NCI-H2029 (cell line): ENCODE data around the gene GPR87.

Experiments used
- DNase-seq: peaks from one replicate; lab custom pipeline; 2025; lab: John Stamatoyannopoulos, UW

The GPR87 gene, protein sequence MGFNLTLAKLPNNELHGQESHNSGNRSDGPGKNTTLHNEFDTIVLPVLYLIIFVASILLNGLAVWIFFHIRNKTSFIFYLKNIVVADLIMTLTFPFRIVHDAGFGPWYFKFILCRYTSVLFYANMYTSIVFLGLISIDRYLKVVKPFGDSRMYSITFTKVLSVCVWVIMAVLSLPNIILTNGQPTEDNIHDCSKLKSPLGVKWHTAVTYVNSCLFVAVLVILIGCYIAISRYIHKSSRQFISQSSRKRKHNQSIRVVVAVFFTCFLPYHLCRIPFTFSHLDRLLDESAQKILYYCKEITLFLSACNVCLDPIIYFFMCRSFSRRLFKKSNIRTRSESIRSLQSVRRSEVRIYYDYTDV

GRCh38 chr3:151316267-151316991 is at the start of gene GPR87:
Gene GPR87, minus strand, starts transcription at chr3:151316820. Its CDS starts 16,720 bp downstream, at chr3:151300100.
- no peak for DNase-seq

DNA sequence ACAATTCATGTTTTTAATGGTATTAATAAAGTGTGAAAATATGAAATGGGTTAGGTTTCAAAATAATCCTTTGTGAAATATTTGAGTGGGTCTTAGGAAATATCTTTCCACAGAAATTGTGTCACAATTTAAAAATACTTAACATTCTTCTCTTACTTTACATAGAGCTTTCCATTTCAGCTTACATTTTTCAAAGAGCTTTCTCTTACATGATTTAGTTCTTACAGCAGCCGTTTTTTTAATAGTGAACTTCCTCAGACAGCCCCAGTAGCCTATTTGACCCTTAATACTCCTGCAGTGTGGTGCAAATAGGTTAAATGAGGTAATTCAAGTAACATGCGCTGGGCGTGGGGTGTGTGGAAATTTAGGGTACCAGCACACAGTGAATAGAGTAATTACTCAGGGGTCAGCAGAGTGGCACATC is 46.1 kb upstream of the GPR87 start:
- DNase-seq: no peak

DNA sequence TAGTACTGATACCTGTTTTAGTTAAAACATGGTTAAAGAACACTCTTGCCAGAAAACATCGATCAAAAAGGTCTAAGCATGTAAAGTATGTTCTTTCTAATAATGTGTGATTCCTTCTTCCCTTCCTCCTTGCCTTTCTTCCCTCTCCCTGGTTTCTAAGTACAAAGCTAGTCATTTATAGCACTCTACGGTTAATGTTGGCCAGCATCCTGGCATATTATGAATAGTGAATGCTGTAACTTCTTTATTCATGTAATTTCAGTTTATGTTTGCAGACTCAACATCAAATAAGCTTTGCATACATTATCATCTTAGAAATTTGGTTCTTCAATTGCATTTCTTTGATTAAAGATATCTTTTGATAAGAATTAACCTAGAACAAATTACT is 40.8 kb upstream of the GPR87 start:
- no peak for DNase-seq

DNA sequence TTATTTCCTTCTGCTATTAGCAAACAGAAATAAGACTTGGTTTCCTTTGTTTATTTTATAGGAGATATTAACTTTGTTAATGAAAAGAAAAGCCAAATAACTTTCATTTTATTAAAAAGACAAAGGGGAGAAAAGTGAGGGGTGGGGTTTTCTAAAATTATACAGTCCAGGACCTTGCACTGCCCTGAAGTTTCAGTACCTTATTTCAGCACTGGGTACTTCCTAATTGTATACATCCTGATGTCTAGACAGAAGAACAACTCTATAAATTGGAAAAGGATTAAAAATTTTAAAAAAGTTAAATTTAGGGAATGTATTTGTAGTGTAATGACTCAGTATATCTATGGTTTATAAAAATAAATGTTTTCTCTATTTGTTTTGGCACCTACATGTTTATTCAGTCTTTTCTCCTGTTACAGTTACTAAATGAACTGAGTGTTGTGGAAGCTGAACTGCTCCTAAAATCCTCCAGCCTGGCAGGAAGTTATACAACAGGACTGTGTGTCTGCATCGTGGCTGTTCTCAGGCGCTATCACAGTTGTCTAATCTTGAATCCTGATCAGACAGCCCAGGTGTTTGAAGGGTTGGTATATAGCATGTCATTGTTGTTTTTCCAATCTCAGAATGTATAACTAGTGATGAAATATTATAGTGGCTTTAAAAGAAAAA is 40.3 kb upstream of the GPR87 start:
- no peak for DNase-seq

DNA sequence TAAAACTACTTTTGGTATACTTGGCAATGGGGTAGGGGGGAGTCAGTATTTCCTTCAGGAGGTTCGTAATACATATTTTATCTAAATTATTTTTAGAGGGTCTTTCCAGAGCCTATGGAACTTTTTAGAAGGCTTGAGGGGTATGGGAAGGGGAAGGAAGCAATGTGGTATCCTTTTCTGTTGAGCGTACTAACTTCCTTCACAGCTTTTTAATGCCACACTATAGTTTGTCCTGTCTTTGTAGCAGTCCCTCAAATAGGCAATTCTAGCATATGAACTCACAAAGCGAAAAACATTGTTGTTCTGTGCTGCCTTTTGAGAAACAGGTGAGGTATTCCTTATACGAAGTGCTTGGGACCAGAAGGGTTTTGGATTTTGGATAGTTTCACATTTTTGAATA is 35.0 kb upstream of the GPR87 start:
- no peak for DNase-seq

DNA sequence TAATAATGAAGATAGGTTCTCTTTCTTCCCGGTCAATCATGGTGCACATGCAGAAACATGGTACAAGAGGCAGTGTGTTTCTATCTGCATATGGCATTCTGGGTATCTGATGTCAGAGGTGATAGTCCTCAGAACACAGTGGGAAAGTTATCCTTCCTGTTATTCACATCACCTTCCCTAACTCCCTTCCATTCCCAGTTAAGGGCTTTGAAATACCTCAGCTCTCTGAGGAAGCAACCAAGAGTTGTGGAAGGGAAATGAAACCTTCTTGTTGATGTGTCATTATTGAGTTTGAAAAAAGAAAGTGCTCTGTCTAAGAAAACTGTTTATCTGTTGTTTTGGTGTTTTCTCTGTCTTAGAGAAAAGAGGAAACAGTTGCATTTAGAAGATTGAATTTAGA is 34.6 kb upstream of the GPR87 start:
- DNase-seq: no peak

- DNase-seq: no peak
Observed at GRCh38 chr3:151350656-151351055, 34.0 kb upstream of the GPR87 start.

DNA sequence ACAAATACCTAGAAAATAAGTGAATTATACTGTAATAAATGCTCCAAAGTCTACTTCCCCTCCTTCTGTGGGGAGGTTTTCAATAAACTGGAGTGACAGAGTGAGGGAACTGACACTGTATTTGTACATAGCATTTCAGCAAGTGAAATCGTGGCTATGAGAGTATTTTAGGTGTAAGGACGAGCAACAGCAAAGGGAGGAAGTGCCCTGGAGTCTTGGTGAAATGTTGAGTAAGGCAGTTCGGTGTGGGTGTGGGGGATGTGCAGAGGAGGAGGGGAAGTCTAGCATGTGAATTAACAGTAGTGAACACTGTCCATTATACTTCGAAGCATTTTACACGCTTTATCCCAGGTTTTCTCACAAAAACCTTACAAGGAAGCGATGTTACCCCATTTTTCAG is 30.8 kb upstream of the GPR87 start:
- DNase-seq: no peak

DNA sequence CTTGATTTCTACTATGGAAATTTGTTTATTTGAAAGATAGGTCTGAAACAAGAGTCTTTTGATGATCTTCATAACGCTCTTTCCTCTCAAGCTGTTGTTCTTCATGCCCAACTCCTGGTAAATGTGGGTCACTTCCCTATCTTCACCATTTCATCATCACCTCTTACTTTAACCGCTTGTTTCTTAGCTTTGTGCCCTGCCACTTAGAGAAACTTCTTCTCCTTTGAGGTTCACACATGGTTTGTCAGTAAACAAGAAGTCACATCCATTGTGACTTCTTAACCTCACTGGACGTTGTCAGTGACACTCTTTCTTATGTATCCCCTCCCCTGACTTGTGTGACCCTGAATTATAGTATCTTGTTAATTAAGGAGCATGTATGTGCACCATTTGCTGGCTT is 29.7 kb upstream of the GPR87 start:
- no peak for DNase-seq

GRCh38 chr3:151345859-151346258 is 29.2 kb upstream of the GPR87 start:
- DNase-seq: no peak

- no peak for DNase-seq
Observed at GRCh38 chr3:151331696-151332095, 15.1 kb upstream of the GPR87 start.

DNA sequence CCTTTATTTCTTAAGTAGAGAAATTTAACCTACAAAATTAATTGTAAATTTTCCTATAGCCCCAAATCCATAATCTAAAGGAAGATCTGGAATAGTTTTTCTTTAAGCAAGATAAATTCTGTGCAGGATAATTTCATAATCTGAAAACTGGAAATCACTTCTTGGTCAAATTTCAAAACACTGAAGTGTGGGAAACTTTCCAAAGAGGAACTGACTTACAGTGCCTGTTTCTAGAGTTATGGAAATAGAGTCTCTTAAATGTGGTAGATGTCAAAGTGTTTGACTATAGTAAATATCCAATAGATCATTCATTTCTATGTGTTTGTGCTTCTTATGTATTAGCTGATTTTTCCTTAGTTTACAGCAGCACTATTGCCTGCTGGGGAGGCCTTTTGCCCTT is 14.3 kb upstream of the GPR87 start:
- no peak for DNase-seq

GRCh38 chr3:151330379-151330778 is 13.8 kb upstream of the GPR87 start:
- no peak for DNase-seq

GRCh38 chr3:151329363-151329762 is 12.7 kb upstream of the GPR87 start, which contains the start of gene P2RY13:
Gene P2RY13, minus strand, starts transcription at chr3:151329549. Its CDS starts 21 bp downstream, at chr3:151329528.
- no peak for DNase-seq

DNA sequence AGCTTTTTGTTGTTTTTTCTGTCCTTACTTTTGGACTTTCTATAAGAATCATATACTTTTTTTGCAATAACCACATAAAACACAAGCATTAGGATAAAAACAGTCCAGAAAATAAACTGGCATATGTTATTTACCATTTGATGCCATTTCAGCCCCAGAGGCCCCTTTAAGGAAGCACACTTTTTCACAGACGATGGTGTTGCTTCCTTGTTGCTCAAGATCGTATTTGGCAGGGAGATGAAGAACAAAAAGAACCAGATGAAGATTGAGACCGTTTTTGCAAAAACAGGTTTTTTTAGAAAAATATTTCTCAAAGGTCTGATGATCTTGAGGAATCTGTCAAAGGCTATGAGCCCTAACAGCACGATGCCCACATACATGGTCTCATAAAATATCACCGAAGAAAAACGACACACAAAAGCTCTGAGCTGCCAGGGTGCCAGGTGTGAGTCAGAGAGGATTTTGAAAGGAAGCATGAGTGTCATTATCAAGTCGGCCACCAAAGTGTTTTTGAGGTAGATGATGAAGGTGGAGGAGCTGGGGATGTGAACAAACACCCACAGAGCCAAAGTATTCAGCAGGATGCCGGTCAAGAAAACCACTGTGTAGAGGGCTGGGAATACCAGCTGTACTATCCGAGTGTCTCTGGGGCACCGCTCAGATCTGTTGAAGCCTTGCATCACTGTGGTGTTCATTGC is 11.8 kb upstream of the GPR87 start:
- DNase-seq: no peak

- DNase-seq: no peak
Observed at GRCh38 chr3:151327571-151328198, 11.1 kb upstream of the GPR87 start.

DNA sequence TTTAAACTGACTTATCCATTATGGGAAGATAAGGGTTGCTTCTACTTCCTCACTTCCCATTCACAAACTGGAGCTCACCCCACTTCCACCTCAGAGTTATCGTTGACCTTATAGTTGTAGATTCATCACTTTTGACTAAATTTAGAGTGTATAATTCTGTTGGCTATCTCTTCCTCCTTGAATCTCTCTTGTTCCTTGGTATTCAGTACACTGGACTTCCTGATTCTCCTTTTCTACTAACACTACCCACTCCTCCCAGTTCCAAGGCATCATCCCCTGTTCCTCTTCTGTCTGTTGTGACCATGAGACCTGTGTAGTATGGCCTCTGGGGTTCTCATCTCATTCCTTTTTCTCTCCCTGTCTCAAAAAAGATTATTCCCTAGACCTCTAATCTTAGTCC is 5.9 kb upstream of the GPR87 start:
- no peak for DNase-seq

DNA sequence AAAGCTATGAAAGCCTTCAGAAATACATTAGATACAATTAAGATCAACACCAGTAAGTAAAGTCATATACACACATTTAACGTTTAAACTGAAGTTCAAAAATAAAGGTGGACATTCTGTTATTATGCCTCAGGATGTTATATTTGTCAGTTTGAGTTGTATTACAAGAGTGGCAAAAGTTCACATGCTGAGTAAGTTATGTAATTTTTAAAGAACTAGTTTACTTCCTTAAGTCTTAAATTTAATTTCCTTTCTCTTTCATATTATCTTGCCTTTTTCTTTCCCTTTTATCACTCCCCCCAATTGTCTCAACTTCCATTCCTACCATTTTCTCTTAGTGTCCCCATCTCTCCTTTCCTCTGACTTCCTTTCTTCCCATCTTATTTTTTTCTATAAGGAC is 4.9 kb upstream of the GPR87 start:
- DNase-seq: no peak

DNA sequence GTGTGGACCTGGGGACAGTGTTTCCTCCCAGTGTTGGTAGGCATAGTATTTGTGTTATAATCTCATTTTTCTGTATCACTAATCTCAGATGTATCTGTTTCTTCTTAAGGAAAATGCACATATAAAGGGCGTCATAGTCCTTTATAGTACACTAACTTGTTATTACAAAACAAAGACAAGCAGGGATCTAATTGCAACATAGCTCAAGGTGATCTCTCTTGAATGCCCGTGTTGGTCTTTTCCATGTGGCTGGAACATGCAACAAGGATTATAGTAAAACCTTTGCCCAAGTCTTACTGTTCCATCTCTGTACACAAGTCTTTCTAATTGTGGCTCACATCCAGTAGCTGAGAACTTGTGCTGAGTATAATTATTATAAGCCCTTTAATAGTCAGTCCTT is 3.5 kb upstream of the GPR87 start:
- DNase-seq: no peak

DNA sequence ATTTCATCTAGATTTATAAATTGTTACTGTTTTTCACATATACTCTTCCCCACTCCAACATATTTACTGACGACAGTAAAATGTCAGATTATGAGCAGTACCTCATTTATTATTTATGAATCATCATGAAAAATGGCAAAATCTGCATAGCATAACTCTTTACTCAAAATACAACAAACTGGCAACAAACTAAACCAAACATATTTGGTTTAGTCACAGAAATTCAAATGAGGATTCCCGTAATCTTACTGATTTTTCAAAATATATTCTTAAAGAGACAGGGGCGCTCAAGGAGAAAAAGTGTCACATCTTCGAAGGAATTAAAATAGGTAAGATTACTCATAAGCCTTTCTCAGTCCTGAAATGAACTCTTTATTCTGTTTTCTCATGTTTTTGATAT is 3.0 kb upstream of the GPR87 start:
- no peak for DNase-seq

DNA sequence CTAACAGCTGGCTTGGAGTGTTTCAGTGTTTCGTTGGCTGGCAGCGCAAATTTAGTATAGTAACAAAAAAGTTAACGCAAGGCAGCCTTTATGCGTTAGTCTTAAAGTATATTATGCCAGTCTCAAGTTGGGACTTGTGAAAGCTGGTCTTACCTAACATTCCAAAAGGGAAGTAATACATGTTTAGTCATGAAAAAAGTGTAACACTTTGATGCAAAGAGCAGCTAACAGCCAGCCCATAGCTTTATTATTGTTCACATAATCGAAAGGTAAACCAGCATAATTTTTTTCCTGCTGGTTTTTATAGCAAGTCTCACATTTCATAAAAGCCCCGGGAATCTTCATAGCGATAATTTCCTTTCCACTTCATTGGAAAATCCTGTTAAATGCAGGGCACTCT is 2.4 kb upstream of the GPR87 start:
- DNase-seq: no peak

- DNase-seq: no peak
Observed at GRCh38 chr3:151318313-151318712, 1.7 kb upstream of the GPR87 start.
